ENCODE data around the gene SLCO3A1. TPM values are rescaled to one million over a fixed set of nuclear protein-coding genes. Genes with fewer than 3 reads are reported as not detected.

Gene SLCO3A1
- total RNA-seq, 1 experiment from 2014 or later = 10.1 TPM

DNA sequence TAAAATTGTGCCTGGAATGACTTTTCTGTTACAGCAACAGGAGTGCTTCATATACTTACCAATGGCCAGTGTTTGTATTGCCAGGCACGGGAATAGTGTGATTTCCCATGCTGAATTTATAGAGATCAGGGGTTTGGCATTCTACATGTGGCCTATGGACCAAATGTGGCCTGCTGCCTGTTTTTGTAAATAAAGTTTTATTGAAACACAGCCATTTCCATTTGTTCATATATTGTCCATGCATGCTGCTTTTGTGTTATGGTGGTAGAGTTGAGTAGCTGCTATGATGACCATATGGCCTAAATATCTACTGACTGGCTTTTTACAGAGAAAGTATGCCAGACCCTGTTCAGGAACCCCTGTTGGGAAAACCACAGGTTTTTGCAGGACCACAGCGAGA is 55.6 kb downstream of the SLCO3A1 start:
- no peak for DNase-seq (ENCODE audit: unreplicated experiment)
- no peaks in the 10 kb centered on the region for H3K9me3 Mint-ChIP-seq (ENCODE audit: unreplicated experiment)
- TF ChIP-seq, protein P1, sequence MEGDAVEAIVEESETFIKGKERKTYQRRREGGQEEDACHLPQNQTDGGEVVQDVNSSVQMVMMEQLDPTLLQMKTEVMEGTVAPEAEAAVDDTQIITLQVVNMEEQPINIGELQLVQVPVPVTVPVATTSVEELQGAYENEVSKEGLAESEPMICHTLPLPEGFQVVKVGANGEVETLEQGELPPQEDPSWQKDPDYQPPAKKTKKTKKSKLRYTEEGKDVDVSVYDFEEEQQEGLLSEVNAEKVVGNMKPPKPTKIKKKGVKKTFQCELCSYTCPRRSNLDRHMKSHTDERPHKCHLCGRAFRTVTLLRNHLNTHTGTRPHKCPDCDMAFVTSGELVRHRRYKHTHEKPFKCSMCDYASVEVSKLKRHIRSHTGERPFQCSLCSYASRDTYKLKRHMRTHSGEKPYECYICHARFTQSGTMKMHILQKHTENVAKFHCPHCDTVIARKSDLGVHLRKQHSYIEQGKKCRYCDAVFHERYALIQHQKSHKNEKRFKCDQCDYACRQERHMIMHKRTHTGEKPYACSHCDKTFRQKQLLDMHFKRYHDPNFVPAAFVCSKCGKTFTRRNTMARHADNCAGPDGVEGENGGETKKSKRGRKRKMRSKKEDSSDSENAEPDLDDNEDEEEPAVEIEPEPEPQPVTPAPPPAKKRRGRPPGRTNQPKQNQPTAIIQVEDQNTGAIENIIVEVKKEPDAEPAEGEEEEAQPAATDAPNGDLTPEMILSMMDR (IDR thresholded peaks at IDR 0.05; ENCODE audit: unreplicated experiment) = no peak
- no peak overlapping the region for H3K27ac Mint-ChIP-seq (ENCODE audit: low read depth, unreplicated experiment)
- H3K4me3 Mint-ChIP-seq (ENCODE audit: unreplicated experiment) = no peak overlapping the region
- POLR2A ChIA-PET = interaction anchor here (0.6 to 1.1 kb wide), 3 partner anchors 9 to 1147 kb away, joined by 3 to 5 read pairs (median 4); no protein-coding TSS in a partner anchor
- CTCF ChIA-PET = interaction anchor here (0.9 kb wide), 1 partner anchor 33 kb away, joined by 3 read pairs; no protein-coding TSS in a partner anchor
- intact Hi-C loops (cut with micrococcal nuclease) = no loop called here
- BruUV-seq (replicated peaks) = no TSS peak
- H3K27me3 Mint-ChIP-seq (ENCODE audit: insufficient read depth, unreplicated experiment) = no peaks in the 10 kb centered on the region
- no peaks in the 10 kb centered on the region for H3K36me3 Mint-ChIP-seq (ENCODE audit: insufficient read depth, unreplicated experiment)
- H3K4me1 Mint-ChIP-seq (ENCODE audit: insufficient read depth, unreplicated experiment) = peaks cover 18% of the 10 kb centered on the region

DNA sequence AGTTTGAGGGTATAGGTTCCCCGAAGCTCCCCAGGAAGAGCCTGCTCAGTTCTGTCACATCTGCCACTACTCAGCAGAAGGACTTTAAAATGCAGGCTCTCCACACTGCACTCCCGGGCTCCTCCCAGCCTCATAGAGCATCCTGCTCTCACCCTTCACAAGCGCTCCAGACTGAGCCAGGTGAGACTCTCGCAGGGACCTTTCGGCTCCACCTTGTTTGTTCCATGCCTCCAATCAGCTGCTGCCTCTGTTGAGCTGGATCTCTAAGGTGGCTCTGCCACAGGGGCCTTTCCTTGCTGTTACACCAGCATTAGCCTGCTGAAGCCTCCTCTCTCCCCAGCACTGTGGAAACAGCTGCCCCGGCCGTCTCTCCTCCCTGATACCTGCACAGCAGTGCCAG is 56.1 kb downstream of the SLCO3A1 start:
- ChIA-PET POLR2A (interaction anchor here (0.6 to 1.1 kb wide), 2 partner anchors 10 to 1147 kb away, joined by 3 to 5 read pairs; no protein-coding TSS in a partner anchor), CTCF (no interaction called here)
- intact Hi-C loops (cut with micrococcal nuclease) = no loop called here
- no peak for DNase-seq (ENCODE audit: unreplicated experiment)
- Mint-ChIP-seq H3K4me3 (ENCODE audit: unreplicated experiment) (no peak overlapping the region), H3K9me3 (ENCODE audit: unreplicated experiment) (no peaks in the 10 kb centered on the region), H3K4me1 (ENCODE audit: insufficient read depth, unreplicated experiment) (peaks cover 18% of the 10 kb centered on the region), H3K36me3 (ENCODE audit: insufficient read depth, unreplicated experiment) (no peaks in the 10 kb centered on the region), H3K27ac (ENCODE audit: low read depth, unreplicated experiment) (no peak overlapping the region), H3K27me3 (ENCODE audit: insufficient read depth, unreplicated experiment) (no peaks in the 10 kb centered on the region)
- TF ChIP-seq, protein P1 (IDR thresholded peaks at IDR 0.05; ENCODE audit: unreplicated experiment) = no peak
- no TSS peak for BruUV-seq (replicated peaks)

DNA sequence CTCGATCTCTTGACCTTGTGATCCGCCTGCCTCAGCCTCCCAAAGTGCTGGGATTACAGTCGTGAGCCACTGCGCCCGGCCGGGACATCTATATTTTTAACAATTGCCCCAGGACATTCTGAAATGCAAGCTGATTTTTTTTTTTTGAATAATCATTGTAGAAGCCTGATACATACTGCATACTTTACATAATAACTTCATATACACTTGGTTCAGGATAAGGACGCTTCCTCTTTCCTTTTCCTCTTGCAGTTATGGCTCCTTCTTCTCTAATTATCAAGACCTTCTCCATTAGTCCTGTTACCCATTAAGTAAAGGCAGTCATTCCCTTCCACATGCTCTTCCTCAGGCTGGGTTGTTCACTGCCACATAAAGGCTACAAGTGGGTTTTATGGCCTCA is 58.3 kb downstream of the SLCO3A1 start:
- no TSS peak for BruUV-seq (replicated peaks)
- H3K4me1 Mint-ChIP-seq (ENCODE audit: insufficient read depth, unreplicated experiment) = peaks cover 15% of the 10 kb centered on the region
- H3K27me3 Mint-ChIP-seq (ENCODE audit: insufficient read depth, unreplicated experiment) = no peaks in the 10 kb centered on the region
- H3K36me3 Mint-ChIP-seq (ENCODE audit: insufficient read depth, unreplicated experiment) = peaks cover 11% of the 10 kb centered on the region
- DNase-seq (ENCODE audit: unreplicated experiment) = no peak
- no peaks in the 10 kb centered on the region for H3K9me3 Mint-ChIP-seq (ENCODE audit: unreplicated experiment)
- POLR2A ChIA-PET = interaction anchor here (1.2 to 1.5 kb wide), 2 partner anchors 9 to 17 kb away, joined by 3 read pairs; no protein-coding TSS in a partner anchor
- TF ChIP-seq, protein P1 (IDR thresholded peaks at IDR 0.05; ENCODE audit: unreplicated experiment) = no peak
- no peak overlapping the region for H3K4me3 Mint-ChIP-seq (ENCODE audit: unreplicated experiment)
- no peak overlapping the region for H3K27ac Mint-ChIP-seq (ENCODE audit: low read depth, unreplicated experiment)
- CTCF ChIA-PET = interaction anchor here (1.3 to 1.5 kb wide), 2 partner anchors 25 to 58 kb away, joined by 3 to 5 read pairs; partner anchors contain the start of gene SLCO3A1
- intact Hi-C loops (cut with micrococcal nuclease) = no loop called here

DNA sequence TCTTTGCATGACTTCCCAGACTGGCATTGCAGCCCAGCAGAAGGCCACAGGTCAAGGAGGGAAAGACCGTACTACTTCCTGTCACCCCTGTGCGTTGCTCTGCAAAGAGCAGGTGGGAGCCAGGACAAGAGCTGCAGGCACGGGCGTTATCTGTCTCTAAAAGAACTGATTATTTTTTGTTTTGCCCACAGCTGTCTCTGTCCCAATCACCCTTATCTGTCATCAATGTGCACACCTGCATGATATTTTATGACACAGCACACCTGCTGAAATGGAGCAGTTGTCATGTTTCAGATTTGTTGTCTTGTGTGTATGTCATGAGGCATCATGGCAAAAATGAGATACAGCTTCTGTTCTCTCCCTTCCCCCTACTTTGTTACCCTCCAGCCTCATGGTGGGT is 58.8 kb downstream of the SLCO3A1 start:
- Mint-ChIP-seq H3K36me3 (ENCODE audit: insufficient read depth, unreplicated experiment) (peaks cover 11% of the 10 kb centered on the region), H3K4me3 (ENCODE audit: unreplicated experiment) (no peak overlapping the region), H3K27ac (ENCODE audit: low read depth, unreplicated experiment) (no peak overlapping the region), H3K9me3 (ENCODE audit: unreplicated experiment) (no peaks in the 10 kb centered on the region), H3K4me1 (ENCODE audit: insufficient read depth, unreplicated experiment) (peaks cover 12% of the 10 kb centered on the region), H3K27me3 (ENCODE audit: insufficient read depth, unreplicated experiment) (no peaks in the 10 kb centered on the region)
- ChIA-PET POLR2A (interaction anchor here (1.5 kb wide), 1 partner anchor 18 kb away, joined by 3 read pairs; no protein-coding TSS in a partner anchor), CTCF (interaction anchor here (0.9 to 1.5 kb wide), 3 partner anchors 45 to 609 kb away, joined by 3 to 5 read pairs (median 3); partner anchors contain the start of gene SLCO3A1)
- intact Hi-C loops (cut with micrococcal nuclease) = no loop called here
- DNase-seq (ENCODE audit: unreplicated experiment) = no peak
- BruUV-seq (replicated peaks) = no TSS peak
- TF ChIP-seq, protein P1 (IDR thresholded peaks at IDR 0.05; ENCODE audit: unreplicated experiment) = no peak
